ENCODE data around the gene FARP1.

FARP1 gene

GRCh38 chr13:98349731-98350305 is 206.9 kb downstream of the FARP1 start:
- no peak for DNase-seq (ENCODE audit: low read depth in 2 of 2)
- TF ChIP-seq CTCF (IDR thresholded peaks at IDR 0.05; ENCODE audit: low read depth, low read length) = no peak
- H3K4me3 ChIP-seq (replicated peaks in 1 of 2; ENCODE audit: low read depth in 2 of 2, low read length in 2 of 2) = no peak overlapping the region

GRCh38 chr13:98350746-98351330 is 207.9 kb downstream of the FARP1 start:
- no peak overlapping the region for H3K4me3 ChIP-seq (replicated peaks in 1 of 2; ENCODE audit: low read depth in 2 of 2, low read length in 2 of 2)
- DNase-seq (ENCODE audit: low read depth in 2 of 2) = no peak
- TF ChIP-seq CTCF (IDR thresholded peaks at IDR 0.05; ENCODE audit: low read depth, low read length) = no peak

- no peak for DNase-seq (ENCODE audit: low read depth in 2 of 2)
- H3K4me3 ChIP-seq (replicated peaks in 1 of 2; ENCODE audit: low read depth in 2 of 2, low read length in 2 of 2) = no peak overlapping the region
- no peak for TF ChIP-seq CTCF (IDR thresholded peaks at IDR 0.05; ENCODE audit: low read depth, low read length)
Observed at GRCh38 chr13:98351636-98352035, 208.7 kb downstream of the FARP1 start.

GRCh38 chr13:98352226-98352625 is 209.3 kb downstream of the FARP1 start:
- TF ChIP-seq CTCF (IDR thresholded peaks at IDR 0.05; ENCODE audit: low read depth, low read length) = no peak
- no peak overlapping the region for H3K4me3 ChIP-seq (replicated peaks in 1 of 2; ENCODE audit: low read depth in 2 of 2, low read length in 2 of 2)
- no peak for DNase-seq (ENCODE audit: low read depth in 2 of 2)

GRCh38 chr13:98353750-98354149 is 210.9 kb downstream of the FARP1 start:
- H3K4me3 ChIP-seq (replicated peaks in 1 of 2; ENCODE audit: low read depth in 2 of 2, low read length in 2 of 2) = no peak overlapping the region
- DNase-seq (ENCODE audit: low read depth in 2 of 2) = no peak
- no peak for TF ChIP-seq CTCF (IDR thresholded peaks at IDR 0.05; ENCODE audit: low read depth, low read length)

- H3K4me3 ChIP-seq (replicated peaks in 1 of 2; ENCODE audit: low read depth in 2 of 2, low read length in 2 of 2) = no peak overlapping the region
- no peak for DNase-seq (ENCODE audit: low read depth in 2 of 2)
- TF ChIP-seq CTCF (IDR thresholded peaks at IDR 0.05; ENCODE audit: low read depth, low read length) = no peak
Observed at GRCh38 chr13:98358937-98359336, 216.0 kb downstream of the FARP1 start.

- no peak for TF ChIP-seq CTCF (IDR thresholded peaks at IDR 0.05; ENCODE audit: low read depth, low read length)
- H3K4me3 ChIP-seq (replicated peaks in 1 of 2; ENCODE audit: low read depth in 2 of 2, low read length in 2 of 2) = no peak overlapping the region
- no peak for DNase-seq (ENCODE audit: low read depth in 2 of 2)
Observed at GRCh38 chr13:98360545-98360944, 217.7 kb downstream of the FARP1 start.
